DND-41 (cell line): ENCODE measurements around the gene TMEM154.

Experiments
- ATAC-seq: fragments of 200-7000 bp; cut with Tn5 transposase; 3 replicates; pipeline ENCODE4 v1.9.1; 2021; ENCODE audit warnings: low read depth; ENCODE audit not compliant: insufficient read depth
- DNase-seq: peaks from one replicate; pipeline ENCODE4 v3.0.0-alpha.2; 2020
- H2AFZ ChIP-seq: 2 replicates; pipeline ENCODE4 v1.6.0; 2012; ENCODE audit warnings: low read depth, low read length
- H3K27ac ChIP-seq: 2 replicates; pipeline ENCODE4 v1.5.1; 2012; ENCODE audit warnings: low read length, inconsistent platforms
- H3K27me3 ChIP-seq: fragments of 200-600 bp; sonication (generic); 2 replicates; pipeline ENCODE4 v1.6.0; 2012; ENCODE audit warnings: low read length, mild to moderate bottlenecking, inconsistent platforms; ENCODE audit not compliant: insufficient read depth, poor library complexity
- H3K36me3 ChIP-seq: 2 replicates; pipeline ENCODE4 v1.5.1; 2012; ENCODE audit warnings: low read length, inconsistent platforms; ENCODE audit not compliant: insufficient read depth
- H3K4me1 ChIP-seq: 2 replicates; pipeline ENCODE4 v1.5.1; 2012; ENCODE audit warnings: mild to moderate bottlenecking, low read length; ENCODE audit not compliant: insufficient read depth
- H3K4me2 ChIP-seq: 2 replicates; pipeline ENCODE4 v1.6.0; 2012; ENCODE audit warnings: mild to moderate bottlenecking, moderate library complexity, low read length, inconsistent platforms; ENCODE audit not compliant: insufficient read depth
- H3K4me3 ChIP-seq, 2 experiments: fragments of 200-600 bp in 1 of 2; shearing (Covaris generic) in 1 of 2; 2 replicates each; pipeline ENCODE4 v1.5.1; 2012 to 2016; ENCODE audit warnings: inconsistent platforms in 2 of 2, low read length in 2 of 2, mild to moderate bottlenecking in 2 of 2, low read depth in 1 of 2, moderate library complexity in 1 of 2
- H3K79me2 ChIP-seq: 2 replicates; pipeline ENCODE4 v1.6.0; 2012; ENCODE audit warnings: low read length, inconsistent platforms; ENCODE audit not compliant: insufficient read depth
- H3K9ac ChIP-seq: 2 replicates; pipeline ENCODE4 v1.6.0; 2012; ENCODE audit warnings: low read depth, mild to moderate bottlenecking, inconsistent platforms, low read length, moderate library complexity
- H3K9me3 ChIP-seq: 2 replicates; pipeline ENCODE4 v1.5.1; 2012; ENCODE audit warnings: low read length, moderate library complexity, mild to moderate bottlenecking, inconsistent platforms; ENCODE audit not compliant: insufficient read depth, severe bottlenecking
- H4K20me1 ChIP-seq: 2 replicates; pipeline ENCODE4 v1.6.0; 2012; ENCODE audit warnings: low read length; ENCODE audit not compliant: insufficient read depth
- CTCF ChIP-seq: IDR thresholded peaks from 2 replicates; pipeline ENCODE4 v1.5.1; 2012; ENCODE audit warnings: borderline replicate concordance, low read length, moderate library complexity, mild to moderate bottlenecking; ENCODE audit not compliant: poor library complexity, severe bottlenecking; ENCODE audit errors: extremely low read depth
- EZH2 ChIP-seq: IDR thresholded peaks from 3 replicates; pipeline ENCODE4 v1.6.1; 2012; ENCODE audit warnings: borderline replicate concordance, low read depth, mild to moderate bottlenecking, moderate library complexity, low read length, inconsistent platforms; ENCODE audit not compliant: severe bottlenecking

The TMEM154 gene

GRCh38 chr4:152677117-152677516 is 2.7 kb downstream of the TMEM154 start:
- no peak overlapping the region for H3K27ac ChIP-seq
- ATAC-seq: no peak
- peaks cover 21% of the 10 kb centered on the region for H3K4me1 ChIP-seq
- no peaks in the 10 kb centered on the region for H3K36me3 ChIP-seq
- TF ChIP-seq EZH2 (no peak), CTCF (no peak)
- no peaks in the 10 kb centered on the region for H3K27me3 ChIP-seq
- no peak overlapping the region for H2AFZ ChIP-seq
- H3K4me2 ChIP-seq: no peak overlapping the region
- H3K9me3 ChIP-seq: no peaks in the 10 kb centered on the region
- H3K9ac ChIP-seq: no peak overlapping the region
- H3K79me2 ChIP-seq: 0 out of 2 replicates have a peak, but pooled peaks cover 3% of the 10 kb centered on the region
- no peak for DNase-seq
- no peaks in the 10 kb centered on the region for H4K20me1 ChIP-seq
- H3K4me3 ChIP-seq: no peak overlapping the region

- Histone ChIP-seq H3K4me3 (no peak overlapping the region), H3K27ac (no peak overlapping the region), H3K9me3 (no peaks in the 10 kb centered on the region), H3K4me1 (peaks cover 21% of the 10 kb centered on the region), H3K4me2 (no peak overlapping the region), H3K27me3 (no peaks in the 10 kb centered on the region), H3K79me2 (0 out of 2 replicates have a peak, but pooled peaks cover 3% of the 10 kb centered on the region), H2AFZ (no peak overlapping the region), H4K20me1 (no peaks in the 10 kb centered on the region), H3K36me3 (no peaks in the 10 kb centered on the region), H3K9ac (no peak overlapping the region)
- DNase-seq: no peak
- ATAC-seq: no peak
- TF ChIP-seq EZH2 (no peak), CTCF (no peak)
Measured at GRCh38 chr4:152676052-152676854, 3.5 kb downstream of the TMEM154 start.

- Histone ChIP-seq H3K4me2 (no peak overlapping the region), H3K4me3 (no peak overlapping the region), H4K20me1 (no peaks in the 10 kb centered on the region), H3K9me3 (no peaks in the 10 kb centered on the region), H2AFZ (no peak overlapping the region), H3K79me2 (0 out of 2 replicates have a peak, but pooled peaks cover 3% of the 10 kb centered on the region), H3K27me3 (no peaks in the 10 kb centered on the region), H3K4me1 (peaks cover 10% of the 10 kb centered on the region), H3K9ac (no peak overlapping the region), H3K27ac (no peak overlapping the region), H3K36me3 (no peaks in the 10 kb centered on the region)
- DNase-seq: no peak
- TF ChIP-seq CTCF (no peak), EZH2 (no peak)
- no peak for ATAC-seq
Measured at GRCh38 chr4:152674359-152674758, 5.4 kb downstream of the TMEM154 start.
